Neural crest cell (in vitro differentiated cells): ENCODE data around the gene ATF1. TPM values are rescaled to one million over a fixed set of nuclear protein-coding genes. Genes with fewer than 3 reads are reported as not detected.

Experiments used
- DNase-seq: peaks from one replicate; pipeline ENCODE4 v3.0.0; 2021; ENCODE audit warnings: low read depth, mixed read lengths, low spot score
- H3K27ac Mint-ChIP-seq: one replicate; pipeline ENCODE4 v1.8.0; 2021; ENCODE audit warnings: mild to moderate bottlenecking, mixed read lengths; ENCODE audit not compliant: unreplicated experiment
- H3K27me3 Mint-ChIP-seq: 2 replicates; pipeline ENCODE4 v1.8.0; 2021; ENCODE audit warnings: low read depth, mild to moderate bottlenecking, mixed read lengths
- H3K36me3 Mint-ChIP-seq: 2 replicates; pipeline ENCODE4 v1.8.0; 2021; ENCODE audit warnings: low read depth, mild to moderate bottlenecking, mixed read lengths
- H3K4me1 Mint-ChIP-seq: 2 replicates; pipeline ENCODE4 v1.8.0; 2021; ENCODE audit warnings: mixed read lengths
- H3K4me3 Mint-ChIP-seq: one replicate; pipeline ENCODE4 v1.8.0; 2021; ENCODE audit warnings: mild to moderate bottlenecking, mixed read lengths
- H3K9me3 Mint-ChIP-seq: 2 replicates; pipeline ENCODE4 v1.8.0; 2021; ENCODE audit warnings: mixed read lengths
- CTCF ChIP-seq: fragments of 200-600 bp; sonication (generic); conservative IDR thresholded peaks from 2 replicates; pipeline ENCODE4 v1.5.0; 2021; ENCODE audit warnings: antibody characterized with exemption, mild to moderate bottlenecking
- total RNA-seq: library from RNA; stranded (reverse); gene quantifications from 2 replicates; pipeline ENCODE4 v1.2.1, GENCODE V29; 2021

The ATF1 gene
- total RNA-seq, 1 donor from 2014 or later = 31.7 TPM

- peaks cover 20% of the 10 kb centered on the region for H3K36me3 Mint-ChIP-seq
- no peaks in the 10 kb centered on the region for H3K27me3 Mint-ChIP-seq
- no peak overlapping the region for H3K4me3 Mint-ChIP-seq
- H3K9me3 Mint-ChIP-seq = no peaks in the 10 kb centered on the region
- no peaks in the 10 kb centered on the region for H3K4me1 Mint-ChIP-seq
- TF ChIP-seq CTCF = no peak
- H3K27ac Mint-ChIP-seq = no peak overlapping the region
- DNase-seq = no peak
Measured at GRCh38 chr12:50742776-50743175, 21.1 kb upstream of the ATF1 start.

- H3K27me3 Mint-ChIP-seq = no peaks in the 10 kb centered on the region
Measured at GRCh38 chr12:50745861-50746260, 18.0 kb upstream of the ATF1 start.

GRCh38 chr12:50746431-50746830, 17.5 kb upstream of the ATF1 start:
- no peak for TF ChIP-seq CTCF
- Mint-ChIP-seq H3K4me3 (no peak overlapping the region), H3K27me3 (no peaks in the 10 kb centered on the region), H3K4me1 (peaks cover 3% of the 10 kb centered on the region), H3K36me3 (peaks cover 24% of the 10 kb centered on the region), H3K9me3 (no peaks in the 10 kb centered on the region), H3K27ac (no peak overlapping the region)
- no peak for DNase-seq

More at GRCh38 chr12:50745861-50746260, 18.0 kb upstream of the ATF1 start:
- peaks cover 3% of the 10 kb centered on the region for H3K4me1 Mint-ChIP-seq
- DNase-seq = no peak
- H3K36me3 Mint-ChIP-seq = peaks cover 29% of the 10 kb centered on the region
- H3K9me3 Mint-ChIP-seq = no peaks in the 10 kb centered on the region
- no peak overlapping the region for H3K4me3 Mint-ChIP-seq
- no peak for TF ChIP-seq CTCF
- H3K27ac Mint-ChIP-seq = no peak overlapping the region

GRCh38 chr12:50747817-50748216, 16.1 kb upstream of the ATF1 start:
- no peak for TF ChIP-seq CTCF
- no peak for DNase-seq
- peaks cover 3% of the 10 kb centered on the region for H3K4me1 Mint-ChIP-seq
- peaks cover 16% of the 10 kb centered on the region for H3K36me3 Mint-ChIP-seq
- H3K4me3 Mint-ChIP-seq = no peak overlapping the region
- H3K9me3 Mint-ChIP-seq = no peaks in the 10 kb centered on the region
- H3K27me3 Mint-ChIP-seq = no peaks in the 10 kb centered on the region
- H3K27ac Mint-ChIP-seq = peak overlapping the region; percentile 10

- Mint-ChIP-seq H3K27ac (no peak overlapping the region), H3K9me3 (peaks cover under 1% of the 10 kb centered on the region), H3K4me1 (peaks cover 3% of the 10 kb centered on the region), H3K4me3 (no peak overlapping the region), H3K27me3 (no peaks in the 10 kb centered on the region), H3K36me3 (peaks cover 14% of the 10 kb centered on the region)
- no peak for TF ChIP-seq CTCF
- no peak for DNase-seq
Measured at GRCh38 chr12:50749459-50749882, 14.4 kb upstream of the ATF1 start.

GRCh38 chr12:50750366-50750765, 13.5 kb upstream of the ATF1 start:
- Mint-ChIP-seq H3K9me3 (peaks cover 6% of the 10 kb centered on the region), H3K36me3 (peaks cover 20% of the 10 kb centered on the region), H3K4me3 (no peak overlapping the region), H3K27me3 (no peaks in the 10 kb centered on the region), H3K27ac (no peak overlapping the region), H3K4me1 (peaks cover 3% of the 10 kb centered on the region)
- TF ChIP-seq CTCF = no peak
- DNase-seq = no peak
